Endodermal cell (in vitro differentiated cells): ENCODE measurements around the gene KLHDC10. TPM values are rescaled to one million over a fixed set of nuclear protein-coding genes. Genes with fewer than 3 reads are reported as not detected.
A peak's percentile ranks its signal among the peaks of the same experiment; 100 is the strongest.

Source experiments
- DNase-seq: peaks from one replicate; pipeline ENCODE4 v3.0.0-alpha.2; 2017
- H3K27ac ChIP-seq: 2 replicates; pipeline ENCODE4 v1.5.1; 2013; ENCODE audit warnings: mild to moderate bottlenecking, low read depth, low read length, moderate library complexity
- H3K27me3 ChIP-seq: 2 replicates; pipeline ENCODE4 v1.6.1; 2013; ENCODE audit warnings: mild to moderate bottlenecking, low read length, moderate library complexity; ENCODE audit not compliant: insufficient read depth, control insufficient read depth, poor library complexity, severe bottlenecking
- H3K36me3 ChIP-seq: 2 replicates; pipeline ENCODE4 v1.7.0; 2013; ENCODE audit warnings: mild to moderate bottlenecking, low read length, moderate library complexity; ENCODE audit not compliant: control insufficient read depth, insufficient read depth
- H3K4me1 ChIP-seq: one replicate; pipeline ENCODE4 v1.7.0; 2013; ENCODE audit warnings: low read length; ENCODE audit not compliant: control insufficient read depth, insufficient read depth
- H3K4me3 ChIP-seq: 2 replicates; pipeline ENCODE4 v1.5.1; 2013; ENCODE audit warnings: mild to moderate bottlenecking, low read length, moderate library complexity
- H3K9ac ChIP-seq: 2 replicates; pipeline ENCODE4 v1.6.1; 2013; ENCODE audit warnings: mild to moderate bottlenecking, low read length, moderate library complexity; ENCODE audit not compliant: poor library complexity, severe bottlenecking; ENCODE audit errors: extremely low read depth
- H3K9me3 ChIP-seq: 2 replicates; pipeline ENCODE4 v1.6.1; 2013; ENCODE audit warnings: mild to moderate bottlenecking, low read length, moderate library complexity; ENCODE audit not compliant: control insufficient read depth
- H3K27ac Mint-ChIP-seq: 2 replicates; pipeline ENCODE4 v1.8.0; 2020; ENCODE audit warnings: mixed read lengths
- H3K27me3 Mint-ChIP-seq: 2 replicates; pipeline ENCODE4 v1.8.0; 2021; ENCODE audit warnings: mild to moderate bottlenecking, mixed read lengths; ENCODE audit not compliant: insufficient read depth
- H3K36me3 Mint-ChIP-seq: 2 replicates; pipeline ENCODE4 v1.8.0; 2020; ENCODE audit warnings: low read depth, mixed read lengths
- H3K4me1 Mint-ChIP-seq: 2 replicates; pipeline ENCODE4 v1.8.0; 2020; ENCODE audit warnings: mixed read lengths
- H3K4me3 Mint-ChIP-seq: 2 replicates; pipeline ENCODE4 v1.8.0; 2020; ENCODE audit warnings: mild to moderate bottlenecking, moderate library complexity, mixed read lengths
- H3K9me3 Mint-ChIP-seq: 2 replicates; pipeline ENCODE4 v1.8.0; 2020; ENCODE audit warnings: mild to moderate bottlenecking, mixed read lengths
- WGBS, 2 experiments: methylation state at CpG; one replicate each; pipeline versions ENCODE4 v1.1.5 to v1.1.7; 2013; ENCODE audit warnings: missing lambda C conversion rate in 2 of 2, mixed read lengths in 1 of 2; ENCODE audit not compliant: insufficient coverage in 1 of 2, insufficient read length in 1 of 2; 5-methylcytosine and 5-hydroxymethylcytosine counted together
- total RNA-seq, 2 donors: library from RNA; stranded (reverse); fragmentation: NEBNext Ultra II Directional in 1 of 2; extraction: Animal tissue kit (Norgen Biotek cat#: 25700) in 1 of 2; gene quantifications; 2 replicates in 1 of 2; 3 replicates in 1 of 2; pipeline ENCODE4 v1.2.1, GENCODE V29; 2021
- TF ChIP-seq, protein P1 (sequence below): fragments of 200-600 bp; sonication (generic); conservative IDR thresholded peaks from 2 replicates; pipeline ENCODE4 v1.5.0; 2021; ENCODE audit warnings: antibody characterized with exemption, mild to moderate bottlenecking

KLHDC10 gene
- total RNA-seq, 2 donors from 2014 or later = 20.6 to 22.2 TPM

DNA sequence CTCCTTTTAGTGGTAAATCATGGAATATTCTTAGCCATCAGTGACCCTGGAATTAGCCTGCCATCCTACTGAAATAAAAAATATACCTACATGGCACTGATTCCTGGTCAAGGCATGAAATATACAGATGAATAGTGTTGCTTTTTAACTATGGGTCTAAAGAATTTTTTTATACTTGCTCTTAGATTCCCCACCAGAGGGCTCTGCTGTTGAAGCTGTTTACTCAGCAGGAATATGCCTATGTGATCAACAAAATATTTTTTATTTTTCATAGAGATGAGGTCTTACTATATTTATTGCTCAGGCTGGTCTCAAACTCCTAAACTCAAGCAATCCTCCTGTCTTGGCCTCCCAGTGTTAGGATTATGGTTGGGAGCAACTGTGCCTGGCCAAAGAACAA is 32.6 kb upstream of the KLHDC10 start:
- H3K27ac ChIP-seq = no peak overlapping the region
- H3K9ac ChIP-seq = no peak overlapping the region
- Mint-ChIP-seq H3K36me3 (peaks cover 52% of the 10 kb centered on the region), H3K4me1 (no peaks in the 10 kb centered on the region), H3K27me3 (no peaks in the 10 kb centered on the region), H3K9me3 (no peaks in the 10 kb centered on the region), H3K27ac (no peak overlapping the region), H3K4me3 (no peak overlapping the region)
- DNase-seq = no peak
- H3K4me3 ChIP-seq = no peak overlapping the region
- TF ChIP-seq, protein P1, sequence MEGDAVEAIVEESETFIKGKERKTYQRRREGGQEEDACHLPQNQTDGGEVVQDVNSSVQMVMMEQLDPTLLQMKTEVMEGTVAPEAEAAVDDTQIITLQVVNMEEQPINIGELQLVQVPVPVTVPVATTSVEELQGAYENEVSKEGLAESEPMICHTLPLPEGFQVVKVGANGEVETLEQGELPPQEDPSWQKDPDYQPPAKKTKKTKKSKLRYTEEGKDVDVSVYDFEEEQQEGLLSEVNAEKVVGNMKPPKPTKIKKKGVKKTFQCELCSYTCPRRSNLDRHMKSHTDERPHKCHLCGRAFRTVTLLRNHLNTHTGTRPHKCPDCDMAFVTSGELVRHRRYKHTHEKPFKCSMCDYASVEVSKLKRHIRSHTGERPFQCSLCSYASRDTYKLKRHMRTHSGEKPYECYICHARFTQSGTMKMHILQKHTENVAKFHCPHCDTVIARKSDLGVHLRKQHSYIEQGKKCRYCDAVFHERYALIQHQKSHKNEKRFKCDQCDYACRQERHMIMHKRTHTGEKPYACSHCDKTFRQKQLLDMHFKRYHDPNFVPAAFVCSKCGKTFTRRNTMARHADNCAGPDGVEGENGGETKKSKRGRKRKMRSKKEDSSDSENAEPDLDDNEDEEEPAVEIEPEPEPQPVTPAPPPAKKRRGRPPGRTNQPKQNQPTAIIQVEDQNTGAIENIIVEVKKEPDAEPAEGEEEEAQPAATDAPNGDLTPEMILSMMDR = peak; percentile 50
- H3K9me3 ChIP-seq = no peaks in the 10 kb centered on the region
- no peaks in the 10 kb centered on the region for H3K4me1 ChIP-seq
- H3K36me3 ChIP-seq = peaks cover 69% of the 10 kb centered on the region
- H3K27me3 ChIP-seq = no peaks in the 10 kb centered on the region

DNA sequence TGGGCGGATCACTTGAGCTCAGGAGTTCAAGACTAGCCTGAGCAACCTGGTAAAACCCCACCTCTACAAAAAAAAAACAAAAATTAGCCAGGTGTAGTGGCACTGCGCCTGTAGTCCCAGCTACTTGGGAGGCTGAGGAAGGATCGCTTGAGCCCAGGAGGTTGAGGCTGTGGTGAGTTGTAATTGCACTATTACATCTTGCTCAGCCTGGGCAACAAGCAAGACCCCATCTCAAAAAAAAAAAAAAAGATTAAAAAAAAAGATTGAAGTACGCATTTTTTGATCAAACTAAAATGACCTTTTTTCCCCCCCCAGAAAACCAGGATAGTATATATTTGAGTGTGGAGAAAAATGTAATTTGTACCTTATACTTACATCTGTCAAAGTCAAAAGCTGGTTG is 29.8 kb upstream of the KLHDC10 start:
- 100% methylated on average over 1 to 3 of the region's 4 CpGs for WGBS, 2 experiments
- Mint-ChIP-seq H3K4me1 (no peaks in the 10 kb centered on the region), H3K36me3 (peaks cover 55% of the 10 kb centered on the region)

DNA sequence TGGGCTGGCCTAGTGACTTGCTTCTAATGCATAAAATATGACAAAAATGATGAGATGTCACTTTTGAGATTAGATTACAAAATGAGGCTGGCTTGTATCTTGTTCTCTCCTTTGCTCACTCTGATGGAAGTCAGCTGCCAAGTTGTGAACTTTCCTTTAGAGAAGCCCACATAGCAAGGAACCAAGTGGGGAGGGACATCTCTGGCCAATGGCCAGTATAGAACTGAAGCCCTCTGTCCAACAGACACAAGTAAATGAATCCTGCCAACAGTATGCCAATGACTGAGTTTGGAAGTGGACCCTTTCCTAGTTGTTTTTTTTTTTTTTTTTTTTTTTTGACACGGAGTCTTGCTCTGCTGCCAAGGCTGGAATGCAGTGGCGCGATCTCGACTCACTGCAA is 22.5 kb upstream of the KLHDC10 start:
- 98% methylated on average over 4 of the region's 4 CpGs; no CpG with 5 or more reads in 1 of the 2 experiments for WGBS, 2 experiments
- no peak for DNase-seq
- Histone ChIP-seq H3K4me1 (no peaks in the 10 kb centered on the region), H3K9me3 (no peaks in the 10 kb centered on the region), H3K9ac (no peak overlapping the region), H3K27ac (no peak overlapping the region), H3K36me3 (peaks cover 29% of the 10 kb centered on the region), H3K4me3 (no peak overlapping the region), H3K27me3 (peaks cover 3% of the 10 kb centered on the region)
- Mint-ChIP-seq H3K36me3 (peaks cover 27% of the 10 kb centered on the region), H3K27me3 (no peaks in the 10 kb centered on the region), H3K4me3 (no peak overlapping the region), H3K9me3 (no peaks in the 10 kb centered on the region), H3K27ac (no peak overlapping the region), H3K4me1 (peaks cover 2% of the 10 kb centered on the region)
- TF ChIP-seq, protein P1 = no peak

More for the DNA sequence above, 29.8 kb upstream of the KLHDC10 start:
- Histone ChIP-seq H3K4me3 (no peak overlapping the region), H3K9ac (no peak overlapping the region), H3K4me1 (no peaks in the 10 kb centered on the region), H3K27ac (no peak overlapping the region), H3K9me3 (no peaks in the 10 kb centered on the region), H3K27me3 (no peaks in the 10 kb centered on the region), H3K36me3 (peaks cover 67% of the 10 kb centered on the region)
- Mint-ChIP-seq H3K4me3 (no peak overlapping the region), H3K9me3 (no peaks in the 10 kb centered on the region), H3K27me3 (no peaks in the 10 kb centered on the region), H3K27ac (no peak overlapping the region)
- no peak for DNase-seq
- TF ChIP-seq, protein P1 = no peak
